HG02610 (cell line): ENCODE measurements around the gene TMEM150C.
"Not testable (repeated sequence)": the region's sequence is repeated elsewhere in the genome, so short reads cannot be mapped to it uniquely, and the experiment has no call there.

Source experiments
- ATAC-seq: cut with Tn5 transposase; IDR thresholded peaks from one replicate; pipeline ENCODE4 v1.9.1; 2021; ENCODE audit warnings: mild to moderate bottlenecking, moderate library complexity; ENCODE audit not compliant: unreplicated experiment

Gene TMEM150C

DNA sequence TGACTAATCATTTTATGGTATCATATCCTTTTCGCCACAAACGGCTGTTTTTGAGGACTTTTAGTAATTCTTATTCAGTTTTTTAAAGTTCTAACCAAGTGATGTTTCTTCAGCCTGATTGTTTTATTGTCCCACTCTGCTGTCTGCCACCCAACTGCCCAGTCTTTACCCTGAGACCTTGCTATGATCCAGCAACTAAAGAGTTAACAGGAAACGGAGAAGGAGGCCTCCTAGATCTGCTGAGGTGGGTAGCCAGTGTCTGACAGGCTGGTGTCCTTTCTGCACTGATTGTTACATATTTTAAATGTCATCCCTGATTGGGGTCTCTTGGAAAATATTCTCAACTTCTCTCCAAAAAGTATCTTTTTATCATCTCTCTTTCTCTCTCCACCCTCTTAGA lies 7.9 kb upstream of the TMEM150C start:
- no peak for ATAC-seq

DNA sequence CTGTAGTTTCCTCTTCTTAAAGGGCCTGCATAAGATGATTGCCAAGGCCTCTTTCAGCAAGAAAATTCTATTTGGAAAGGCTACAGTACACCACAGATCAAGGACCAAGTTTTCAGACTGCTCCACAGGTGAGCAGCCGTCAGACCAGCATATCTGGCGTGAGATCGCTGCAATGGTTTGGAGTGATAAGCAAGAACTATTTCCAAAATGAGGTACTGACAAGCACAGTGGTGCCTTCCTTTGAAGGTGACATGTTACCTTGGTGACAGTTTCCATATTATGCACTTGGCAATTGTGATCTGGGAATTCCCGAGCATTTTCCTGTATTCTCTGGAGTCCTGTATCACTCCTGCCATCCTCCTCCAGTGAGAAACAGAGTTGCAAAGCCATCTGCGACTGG lies 7.3 kb upstream of the TMEM150C start:
- ATAC-seq: no peak

DNA sequence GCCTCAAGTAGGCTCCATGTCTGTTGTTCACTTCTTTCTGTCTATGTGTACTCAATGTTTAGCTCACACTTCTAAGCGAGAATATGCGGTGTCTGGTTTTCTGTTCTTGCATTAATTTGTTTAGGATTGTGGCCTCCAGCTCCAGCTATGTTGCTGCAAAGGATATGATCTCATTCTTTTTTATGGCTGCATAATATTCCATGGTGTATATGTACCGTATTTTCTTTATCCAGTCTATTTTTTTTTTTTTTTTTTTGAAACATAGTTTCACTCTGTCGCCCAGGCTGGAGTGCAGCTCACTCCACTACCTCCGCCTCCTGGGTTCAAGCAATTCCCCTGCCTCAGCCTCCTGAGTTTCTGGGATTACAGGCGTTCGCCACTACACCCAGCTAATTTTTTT lies 5.7 kb upstream of the TMEM150C start:
- no peak for ATAC-seq

DNA sequence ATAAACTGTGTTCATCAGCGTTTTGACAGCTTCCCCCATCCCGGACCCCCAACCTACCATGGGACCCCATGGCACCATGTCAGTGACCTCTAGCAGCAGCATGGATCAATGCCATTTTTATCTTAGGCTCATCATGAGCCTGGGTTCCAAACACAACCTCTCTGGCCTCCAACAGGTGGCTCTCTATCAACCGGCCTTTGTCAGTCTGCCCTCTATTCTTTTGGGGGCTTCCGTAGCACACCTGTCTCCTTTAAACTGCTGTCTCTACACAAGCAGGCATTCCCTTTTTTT lies 721 bp upstream of the TMEM150C start:
- no peak for ATAC-seq

DNA sequence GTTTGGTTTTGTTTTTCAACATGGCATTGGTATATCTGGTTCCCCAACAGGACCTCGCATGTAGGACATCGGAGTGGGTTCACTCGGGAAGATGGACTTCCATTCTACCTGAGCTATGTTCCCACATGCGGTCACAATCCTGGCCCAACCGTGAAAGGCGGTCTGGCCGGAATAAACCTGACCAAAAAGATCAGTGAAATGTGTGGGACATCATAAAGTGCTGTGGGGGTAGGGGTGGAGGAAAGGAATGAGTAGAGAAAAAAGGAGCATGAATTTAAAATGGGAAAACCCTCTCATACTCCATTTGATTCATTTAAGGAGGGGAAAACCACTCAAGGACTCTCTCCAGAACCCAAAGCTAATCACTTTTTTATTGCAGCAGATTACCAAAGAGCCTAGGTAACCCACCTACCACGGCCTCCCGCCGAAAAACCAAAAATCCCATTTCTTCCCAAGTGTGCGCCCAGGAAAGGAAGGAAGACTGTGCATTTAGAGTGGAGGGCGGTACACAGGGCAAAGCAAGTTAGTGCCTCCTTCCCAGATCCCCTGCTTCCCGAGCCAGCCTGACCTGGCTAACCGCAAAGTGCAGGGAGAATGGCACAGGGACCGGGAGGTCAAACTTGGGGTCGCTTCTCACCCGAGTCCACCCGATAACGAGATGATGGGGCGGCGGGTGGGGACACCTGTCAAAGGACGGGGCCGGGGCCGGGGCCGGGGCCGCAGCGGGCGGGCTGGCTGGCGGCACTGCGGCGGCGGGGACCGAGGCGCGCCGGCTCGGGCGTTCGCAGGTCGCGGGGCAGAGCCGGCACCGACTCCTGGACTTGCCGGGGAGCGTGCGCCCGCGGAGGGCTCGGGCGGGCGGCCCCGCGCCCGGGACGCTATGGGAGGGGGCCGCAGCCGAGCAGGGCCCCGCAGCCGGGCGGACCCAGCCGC lies 669 bp downstream of the TMEM150C start:
- no peak for ATAC-seq

DNA sequence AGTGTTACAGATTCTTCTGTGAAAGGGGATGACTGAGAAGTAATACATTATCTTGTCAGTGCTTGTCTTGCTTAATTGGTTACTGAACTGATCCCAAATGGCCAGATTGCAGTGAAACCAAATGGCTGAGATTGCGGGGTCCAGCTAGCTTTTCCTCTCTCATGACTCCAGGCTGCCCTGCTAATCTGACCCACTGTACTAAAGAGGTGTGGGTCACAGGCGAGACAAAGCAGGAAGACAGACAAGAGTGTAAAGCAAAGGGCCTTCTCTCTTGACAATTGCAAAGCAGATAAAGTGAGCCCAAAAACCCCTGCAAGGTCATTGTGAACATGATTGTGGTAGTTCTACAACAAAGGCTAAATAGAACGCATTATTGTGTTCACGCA lies 2.1 kb downstream of the TMEM150C start:
- no peak for ATAC-seq

DNA sequence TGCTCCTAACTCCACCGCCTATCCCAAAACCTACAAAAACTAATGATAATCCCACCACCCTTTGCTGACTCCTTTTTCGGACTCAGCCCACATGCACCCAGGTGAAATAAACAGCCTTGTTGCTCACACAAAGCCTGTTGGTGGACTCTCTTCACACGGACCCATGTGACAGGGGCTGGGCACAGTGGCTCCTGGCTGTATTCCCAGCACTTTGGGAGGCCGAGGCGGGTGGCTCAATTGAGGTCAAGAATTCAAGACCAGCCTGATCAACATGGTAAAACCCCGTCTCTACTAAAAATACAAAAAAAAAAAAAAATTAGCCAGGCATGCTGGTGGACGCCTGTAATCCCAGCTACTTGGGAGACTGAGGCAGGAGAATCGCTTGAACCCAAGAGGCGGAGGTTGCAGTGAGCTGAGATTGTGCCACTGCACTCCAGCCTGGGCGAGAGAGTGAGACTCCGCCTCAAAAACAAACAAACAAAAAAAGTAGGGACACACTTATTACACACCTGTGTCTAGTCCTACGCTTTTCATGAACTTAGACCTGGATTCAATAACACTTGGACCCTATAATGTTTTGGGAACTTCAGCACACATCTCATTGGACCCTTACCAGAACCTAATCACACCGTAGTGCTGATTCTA lies 2.6 kb downstream of the TMEM150C start:
- ATAC-seq: not testable (repeated sequence)

DNA sequence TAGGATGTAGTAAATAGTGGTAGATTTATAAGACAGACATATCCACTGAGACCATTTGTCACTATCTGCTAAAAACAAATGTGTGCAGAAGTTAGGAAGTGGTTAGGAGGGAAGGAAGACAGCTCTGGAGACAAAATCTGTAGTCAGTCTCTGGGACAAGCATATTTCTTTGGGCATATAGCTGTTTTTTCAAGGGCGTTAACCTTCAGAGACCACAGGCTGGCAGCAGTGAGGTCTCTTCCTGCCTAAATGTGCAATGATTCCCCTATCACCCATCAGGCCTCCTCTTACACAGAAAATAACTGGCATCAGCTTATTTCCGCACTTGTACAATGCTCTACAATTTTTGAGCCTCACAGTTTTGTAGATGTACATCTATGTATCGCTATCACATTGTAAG lies 6.5 kb downstream of the TMEM150C start:
- no peak for ATAC-seq

DNA sequence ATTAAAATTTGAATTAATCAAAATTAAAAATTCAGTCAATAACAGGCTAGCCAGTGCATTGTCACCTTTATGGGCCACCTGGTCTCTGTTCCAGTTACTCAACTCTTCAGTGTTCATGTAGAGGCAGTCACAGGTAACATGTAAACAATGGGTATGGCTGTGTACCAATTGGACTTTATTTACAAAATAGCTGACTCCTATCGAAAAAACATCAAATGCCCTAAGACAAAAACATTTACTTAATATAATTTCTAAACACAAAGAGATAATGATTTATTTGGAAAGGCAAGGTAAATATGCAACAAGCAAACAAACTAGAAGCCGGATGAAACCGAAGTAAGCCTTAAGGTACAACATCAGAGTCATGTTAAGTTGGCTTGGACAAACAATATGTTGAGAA lies 8.8 kb downstream of the TMEM150C start:
- ATAC-seq: no peak

DNA sequence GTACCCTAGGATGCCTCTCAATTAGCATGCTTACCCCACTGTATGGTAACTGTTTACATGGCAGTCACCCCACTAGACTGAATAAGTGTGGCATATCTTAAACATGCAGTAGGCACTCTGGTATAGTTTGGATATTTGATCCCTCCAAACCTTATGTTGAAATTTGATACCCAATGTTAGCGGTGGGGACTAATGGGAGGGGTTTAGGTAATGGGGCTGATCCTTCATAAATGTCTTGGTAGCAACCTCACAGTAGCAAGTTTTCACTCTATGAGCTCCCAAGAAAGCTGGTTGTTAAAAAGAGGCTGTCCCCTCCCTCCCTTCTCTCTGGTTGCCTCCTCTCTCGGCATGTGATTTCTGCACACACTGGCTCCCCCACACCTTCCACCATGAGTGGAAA lies 10.1 kb downstream of the TMEM150C start:
- ATAC-seq: no peak

DNA sequence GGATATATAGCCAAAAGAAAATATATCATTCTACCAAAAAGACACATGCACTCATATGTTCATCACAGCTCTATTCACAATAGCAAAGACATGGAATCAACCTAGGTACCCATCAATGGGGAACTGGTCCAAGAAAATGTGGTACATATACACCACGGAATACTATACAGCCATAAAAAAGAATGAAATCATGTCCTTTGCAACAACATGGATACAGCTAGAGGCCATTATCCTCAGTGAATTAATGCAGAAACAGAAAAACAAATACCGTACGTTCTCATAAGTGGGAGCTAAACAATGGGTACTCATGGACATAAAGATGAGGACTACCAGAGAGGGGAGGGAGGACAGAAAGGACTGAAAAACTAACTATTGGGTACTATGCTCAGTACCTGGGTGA lies 13.9 kb downstream of the TMEM150C start:
- ATAC-seq: not testable (repeated sequence)

DNA sequence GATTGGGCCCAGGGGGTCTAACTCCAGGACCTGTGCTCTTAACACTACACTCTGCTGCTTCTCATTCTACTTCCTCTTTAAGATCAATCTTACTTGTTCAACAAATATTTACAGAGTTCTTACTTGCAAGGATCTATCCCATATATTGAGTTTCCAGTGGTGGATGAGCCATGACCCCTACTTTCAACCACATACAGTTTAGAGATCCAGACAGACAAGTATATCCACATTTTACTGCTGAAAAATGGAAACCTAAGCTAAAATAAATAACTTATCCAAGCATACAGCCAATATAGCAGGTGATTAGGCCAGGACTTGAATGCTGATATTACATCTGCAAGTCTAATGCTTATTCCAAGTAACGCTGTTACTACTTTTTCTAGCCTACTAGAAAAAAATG lies 18.7 kb downstream of the TMEM150C start:
- ATAC-seq: no peak

DNA sequence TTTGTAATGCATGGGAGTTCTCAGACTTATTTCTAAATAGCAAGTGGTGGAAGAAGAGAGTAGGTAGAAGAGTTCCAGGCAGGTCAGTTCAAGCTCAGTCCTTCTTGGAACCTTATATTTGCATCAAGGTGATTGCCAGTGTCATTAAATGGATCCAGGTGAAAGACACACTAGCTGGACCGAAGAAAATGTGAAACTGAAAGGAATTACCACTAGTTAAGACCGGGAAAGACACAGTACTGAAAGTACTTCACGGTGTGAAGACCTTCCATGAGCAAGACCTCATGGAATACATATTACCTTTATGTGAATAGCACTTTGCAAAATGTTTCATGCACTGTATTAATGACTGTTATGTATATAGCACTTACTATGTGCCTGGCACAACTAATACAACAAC lies 19.1 kb downstream of the TMEM150C start:
- ATAC-seq: no peak

DNA sequence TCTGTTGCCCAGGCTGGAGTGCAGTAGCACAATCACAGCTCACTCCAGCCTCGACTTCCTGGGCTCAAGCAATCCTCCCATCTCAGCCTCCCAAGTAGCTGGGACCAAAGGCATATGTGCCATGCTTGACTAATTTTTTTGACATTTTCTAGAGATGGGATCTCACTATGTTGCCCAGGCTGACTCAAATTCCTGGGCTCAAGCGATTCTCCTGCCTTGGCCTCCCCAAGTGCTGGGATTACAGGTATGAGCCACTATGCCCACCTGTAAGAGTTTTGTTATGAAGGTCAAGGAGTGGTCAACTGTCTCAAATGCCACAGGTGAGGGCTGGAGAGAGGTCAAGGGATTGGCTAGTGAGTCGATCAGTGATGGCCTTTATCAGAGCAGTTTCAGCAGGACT lies 32.5 kb downstream of the TMEM150C start:
- no peak for ATAC-seq

DNA sequence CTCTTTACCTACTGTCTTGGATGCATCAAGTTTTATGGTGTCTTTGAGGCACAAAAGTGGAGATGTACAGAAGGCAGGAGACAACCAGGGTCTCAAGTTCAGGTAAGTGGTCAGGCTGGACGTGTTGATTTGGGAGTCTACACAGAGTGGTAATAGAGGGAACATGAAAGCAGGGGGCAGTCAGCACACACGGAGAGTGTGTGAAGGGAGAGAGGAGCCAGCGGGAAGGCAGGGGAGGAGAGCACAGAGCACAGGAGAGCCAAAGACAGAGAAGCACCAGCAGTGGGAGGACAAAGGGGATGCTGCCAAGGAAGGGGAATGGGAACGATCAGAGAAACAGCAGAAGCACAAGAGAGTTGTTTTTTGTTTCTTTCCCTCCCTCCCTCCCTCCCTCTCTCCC lies 32.9 kb downstream of the TMEM150C start:
- no peak for ATAC-seq

DNA sequence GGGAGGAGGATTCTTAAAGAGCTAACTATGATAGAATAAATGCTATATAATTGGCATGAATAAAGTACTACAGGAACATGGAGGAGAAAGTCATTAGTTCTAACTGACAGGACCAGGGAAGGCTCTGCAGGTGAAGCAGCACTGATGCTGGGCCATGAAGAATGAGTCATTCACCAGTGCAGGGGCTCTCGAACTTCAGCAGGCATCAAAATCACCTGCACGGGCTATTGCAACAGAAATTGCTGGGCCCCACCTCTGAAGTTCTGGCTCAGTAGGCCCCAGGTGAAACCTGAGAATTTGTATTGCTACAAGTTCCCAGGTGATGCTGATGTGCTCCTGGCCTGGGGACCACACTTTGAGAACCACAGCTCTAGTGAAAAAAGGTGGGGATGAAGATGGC lies 33.7 kb downstream of the TMEM150C start:
- no peak for ATAC-seq

DNA sequence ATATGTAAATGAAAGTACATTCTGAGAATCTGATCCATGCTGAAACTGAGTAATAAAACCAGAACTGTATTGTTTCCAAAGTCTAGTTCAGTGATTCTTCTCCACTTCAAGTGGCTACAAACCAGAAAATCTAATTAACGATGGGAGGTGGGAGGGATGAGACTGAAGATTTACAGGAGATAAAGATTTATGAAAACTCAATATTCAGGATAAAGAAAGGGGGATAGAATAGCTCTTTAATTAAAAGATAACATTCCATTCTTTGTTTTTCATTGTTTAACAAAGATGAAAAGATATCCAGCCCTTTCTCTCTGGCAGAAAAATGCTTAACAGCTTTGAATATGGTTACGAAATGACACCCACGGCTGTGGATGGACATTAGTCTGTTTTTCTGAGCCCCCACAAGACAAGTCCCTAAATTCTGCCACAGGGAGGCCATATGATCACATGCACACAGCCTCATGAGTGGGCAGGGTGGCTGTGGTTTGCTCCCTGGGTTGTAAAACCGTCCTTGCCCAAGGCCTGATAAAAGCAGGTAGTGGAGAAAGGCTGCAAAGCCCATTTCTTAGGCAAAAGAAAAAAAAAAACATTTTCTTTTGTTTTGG lies 36.4 kb downstream of the TMEM150C start:
- no peak for ATAC-seq

DNA sequence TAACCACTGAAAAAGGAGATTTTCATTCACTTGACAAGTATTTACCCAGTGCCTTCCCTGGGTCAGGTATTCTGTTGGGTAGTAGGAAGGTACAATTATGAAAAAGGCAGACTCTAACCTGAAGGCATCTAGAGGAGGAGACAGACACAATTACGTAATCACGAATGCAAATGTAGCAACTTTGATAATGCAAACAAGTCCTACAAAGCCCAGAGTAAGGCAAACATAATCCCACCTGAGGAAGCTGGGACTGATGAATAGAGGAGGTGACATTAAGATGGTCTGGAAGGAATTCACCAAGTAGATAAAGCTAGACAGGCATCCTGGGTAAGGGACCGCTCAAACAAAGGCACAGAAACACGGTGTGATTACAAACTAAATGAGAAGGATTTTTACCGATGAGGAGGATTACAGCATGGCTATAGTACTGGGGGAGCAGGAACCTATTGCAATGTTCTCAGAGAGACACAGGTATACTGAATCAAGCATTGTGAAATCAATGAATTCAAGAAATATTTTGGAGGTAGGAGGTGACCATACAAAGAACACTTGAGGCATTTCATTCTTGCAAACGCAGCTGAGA lies 37.1 kb downstream of the TMEM150C start:
- no peak for ATAC-seq

DNA sequence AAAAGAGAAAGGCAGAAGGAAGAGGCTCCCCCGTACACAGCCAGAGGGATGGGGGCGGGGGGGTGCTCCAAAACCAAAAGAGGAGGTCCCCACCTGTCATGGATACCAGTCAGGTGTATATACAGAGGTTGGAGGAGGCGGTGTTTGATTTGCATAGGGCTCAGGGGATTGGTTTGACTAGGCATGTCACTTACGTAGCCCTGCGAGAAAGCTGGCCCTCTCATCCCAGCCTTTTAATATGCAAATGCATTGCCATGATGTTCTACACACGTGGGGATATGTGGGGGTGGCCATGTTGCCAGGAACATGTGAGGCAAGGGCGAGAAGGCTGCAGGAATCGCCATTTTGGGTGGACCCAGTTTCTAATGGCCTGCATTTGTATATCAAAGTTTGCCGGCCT lies 38.6 kb downstream of the TMEM150C start:
- ATAC-seq: no peak

DNA sequence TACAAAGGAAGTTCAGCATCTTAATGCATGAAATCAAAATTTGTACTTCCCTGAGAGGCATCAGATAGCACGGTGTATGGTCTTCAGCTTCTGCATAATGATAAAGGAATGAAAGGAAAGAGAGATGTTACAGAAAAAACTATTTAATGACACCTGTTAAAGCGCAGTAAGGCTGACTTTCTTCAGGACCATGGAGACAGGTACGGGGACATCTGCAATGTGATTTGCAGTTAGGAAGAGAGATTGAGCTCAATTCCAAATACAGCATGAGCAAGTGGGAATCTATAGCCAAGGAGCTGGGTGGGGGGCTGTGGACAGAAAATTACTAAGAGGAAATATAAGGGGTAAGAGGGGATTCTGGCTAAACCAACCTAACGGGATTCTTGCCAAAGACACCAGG lies 39.3 kb downstream of the TMEM150C start:
- no peak for ATAC-seq

DNA sequence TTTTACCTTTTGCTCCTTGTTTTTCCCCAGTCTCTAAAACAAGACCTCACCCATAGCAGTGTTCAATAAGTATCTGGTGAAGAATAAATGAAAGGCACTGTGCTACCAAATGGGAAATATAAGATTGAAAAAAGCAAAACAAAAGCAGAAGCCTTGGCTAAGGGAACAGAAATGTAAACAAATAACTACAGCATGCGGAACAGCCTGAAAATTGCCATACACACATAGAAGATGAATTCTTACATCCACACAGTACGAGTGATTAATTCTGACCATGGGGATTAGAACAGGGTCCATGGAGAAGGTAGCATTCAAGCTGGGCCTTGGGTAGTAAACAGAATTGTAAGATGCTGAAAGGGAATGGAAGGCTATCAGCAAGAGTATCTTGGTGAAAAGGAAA lies 40.5 kb downstream of the TMEM150C start:
- no peak for ATAC-seq

DNA sequence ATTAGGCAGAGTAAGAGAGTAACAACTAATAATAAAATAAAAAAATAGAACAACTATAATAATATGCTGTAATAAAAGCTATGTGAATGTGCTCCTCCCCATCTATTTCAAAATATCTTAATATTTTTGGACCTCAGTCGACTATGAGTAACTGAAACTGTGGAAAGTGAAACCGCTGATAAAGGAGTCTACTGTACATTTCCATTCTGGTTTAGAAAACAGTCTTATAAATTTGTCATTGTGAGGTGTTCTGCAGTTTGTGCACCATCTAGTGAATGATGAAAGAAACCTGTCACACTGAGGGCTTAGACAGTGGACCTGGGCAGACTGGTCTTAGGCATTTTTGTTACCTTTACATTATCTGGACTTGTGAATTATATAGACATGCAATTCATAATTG lies 42.0 kb downstream of the TMEM150C start:
- ATAC-seq: no peak
